Activated naive CD4-positive, alpha-beta T cell treated with anti-CD3 and anti-CD28 coated beads, Interleukin-2, amount 10 ng/mL, durations not matched to agents 7 days and 5 days (primary cell): ENCODE measurements around the gene C16orf86.
A peak's percentile ranks its signal among the peaks of the same experiment; 100 is the strongest.

Source experiments
- CTCF ChIA-PET: fragments of 350-600 bp; sonication (Branson Sonifier 250); formaldehyde crosslinking; loops from one replicate; lab custom pipeline; 2021; ENCODE audit warnings: antibody characterized with exemption; lab: Charles Lee
- DNase-seq: peaks from one replicate; pipeline ENCODE4 v3.0.0-alpha.2; 2020
- H3K27ac Mint-ChIP-seq: one replicate; pipeline ENCODE4 v1.8.0; 2021; ENCODE audit warnings: mild to moderate bottlenecking, moderate library complexity, mixed read lengths
- H3K27me3 Mint-ChIP-seq: one replicate; pipeline ENCODE4 v1.8.0; 2021; ENCODE audit warnings: mild to moderate bottlenecking, mixed read lengths
- H3K36me3 Mint-ChIP-seq: one replicate; pipeline ENCODE4 v1.8.0; 2021; ENCODE audit warnings: mixed read lengths
- H3K4me1 Mint-ChIP-seq: one replicate; pipeline ENCODE4 v1.8.0; 2021; ENCODE audit warnings: mixed read lengths
- H3K4me3 Mint-ChIP-seq: one replicate; pipeline ENCODE4 v1.8.0; 2021; ENCODE audit warnings: mild to moderate bottlenecking, moderate library complexity, mixed read lengths
- H3K9me3 Mint-ChIP-seq: one replicate; pipeline ENCODE4 v1.8.0; 2021; ENCODE audit warnings: mixed read lengths

The C16orf86 gene

GRCh38 chr16:67648764-67649407 lies 17.7 kb upstream of the C16orf86 start:
- CTCF ChIA-PET, result interaction anchor here (1.5 to 7.8 kb wide), 2 partner anchors 102 to 128 kb away, joined by 4 to 76 read pairs; no protein-coding TSS in a partner anchor
- no peak overlapping the region for H3K27ac Mint-ChIP-seq
- no peaks in the 10 kb centered on the region for H3K27me3 Mint-ChIP-seq
- DNase-seq, result no peak
- no peaks in the 10 kb centered on the region for H3K9me3 Mint-ChIP-seq
- H3K4me1 Mint-ChIP-seq, result peaks cover 28% of the 10 kb centered on the region
- H3K4me3 Mint-ChIP-seq, result no peak overlapping the region
- H3K36me3 Mint-ChIP-seq, result peaks cover 41% of the 10 kb centered on the region

GRCh38 chr16:67649494-67649931 lies 17.1 kb upstream of the C16orf86 start:
- Mint-ChIP-seq H3K4me3 (no peak overlapping the region), H3K36me3 (peaks cover 44% of the 10 kb centered on the region), H3K27ac (no peak overlapping the region), H3K27me3 (no peaks in the 10 kb centered on the region), H3K4me1 (peaks cover 22% of the 10 kb centered on the region), H3K9me3 (no peaks in the 10 kb centered on the region)
- DNase-seq, result no peak
- CTCF ChIA-PET, result interaction anchor here (1.5 kb wide), 1 partner anchor 102 kb away, joined by 4 read pairs; no protein-coding TSS in a partner anchor

- H3K27ac Mint-ChIP-seq, result no peak overlapping the region
- no peaks in the 10 kb centered on the region for H3K9me3 Mint-ChIP-seq
- peaks cover 21% of the 10 kb centered on the region for H3K4me1 Mint-ChIP-seq
- H3K36me3 Mint-ChIP-seq, result peaks cover 45% of the 10 kb centered on the region
- H3K27me3 Mint-ChIP-seq, result no peaks in the 10 kb centered on the region
- DNase-seq, result no peak
- CTCF ChIA-PET, result no interaction called here
- no peak overlapping the region for H3K4me3 Mint-ChIP-seq
Measured at GRCh38 chr16:67650023-67650422, 16.6 kb upstream of the C16orf86 start.

GRCh38 chr16:67651039-67651438 lies 15.6 kb upstream of the C16orf86 start:
- CTCF ChIA-PET, result no interaction called here
- Mint-ChIP-seq H3K4me3 (no peak overlapping the region), H3K4me1 (peaks cover 17% of the 10 kb centered on the region), H3K9me3 (no peaks in the 10 kb centered on the region), H3K27me3 (no peaks in the 10 kb centered on the region), H3K36me3 (peaks cover 49% of the 10 kb centered on the region), H3K27ac (no peak overlapping the region)
- no peak for DNase-seq

- DNase-seq, result no peak
- H3K4me1 Mint-ChIP-seq, result peaks cover 11% of the 10 kb centered on the region
- no peaks in the 10 kb centered on the region for H3K27me3 Mint-ChIP-seq
- no peak overlapping the region for H3K4me3 Mint-ChIP-seq
- H3K27ac Mint-ChIP-seq, result no peak overlapping the region
- H3K9me3 Mint-ChIP-seq, result no peaks in the 10 kb centered on the region
- peaks cover 46% of the 10 kb centered on the region for H3K36me3 Mint-ChIP-seq
- CTCF ChIA-PET, result interaction anchor here (1.0 to 1.5 kb wide), 2 partner anchors 16 to 105 kb away, joined by 3 to 5 read pairs; no protein-coding TSS in a partner anchor
Measured at GRCh38 chr16:67651847-67652246, 14.8 kb upstream of the C16orf86 start.

GRCh38 chr16:67652578-67653127 lies 14.0 kb upstream of the C16orf86 start:
- Mint-ChIP-seq H3K36me3 (peaks cover 45% of the 10 kb centered on the region), H3K4me3 (no peak overlapping the region), H3K27ac (no peak overlapping the region), H3K9me3 (no peaks in the 10 kb centered on the region), H3K4me1 (peaks cover 8% of the 10 kb centered on the region), H3K27me3 (no peaks in the 10 kb centered on the region)
- DNase-seq, result no peak
- CTCF ChIA-PET, result interaction anchor here (1.0 to 1.5 kb wide), 2 partner anchors 15 to 105 kb away, joined by 3 to 5 read pairs; no protein-coding TSS in a partner anchor

- Mint-ChIP-seq H3K4me3 (no peak overlapping the region), H3K27me3 (no peaks in the 10 kb centered on the region), H3K4me1 (peaks cover 13% of the 10 kb centered on the region), H3K36me3 (peaks cover 49% of the 10 kb centered on the region), H3K27ac (no peak overlapping the region), H3K9me3 (no peaks in the 10 kb centered on the region)
- CTCF ChIA-PET, result interaction anchor here (1.5 kb wide), 1 partner anchor 106 kb away, joined by 5 read pairs; no protein-coding TSS in a partner anchor
- no peak for DNase-seq
Measured at GRCh38 chr16:67653128-67653788, 13.4 kb upstream of the C16orf86 start.

GRCh38 chr16:67653789-67654402 lies 12.7 kb upstream of the C16orf86 start:
- peaks cover 20% of the 10 kb centered on the region for H3K4me1 Mint-ChIP-seq
- H3K36me3 Mint-ChIP-seq, result peaks cover 46% of the 10 kb centered on the region
- H3K9me3 Mint-ChIP-seq, result no peaks in the 10 kb centered on the region
- H3K27me3 Mint-ChIP-seq, result no peaks in the 10 kb centered on the region
- CTCF ChIA-PET, result no interaction called here
- DNase-seq, result no peak
- no peak overlapping the region for H3K4me3 Mint-ChIP-seq
- H3K27ac Mint-ChIP-seq, result no peak overlapping the region

- CTCF ChIA-PET, result no interaction called here
- Mint-ChIP-seq H3K36me3 (peaks cover 48% of the 10 kb centered on the region), H3K9me3 (no peaks in the 10 kb centered on the region), H3K4me1 (peaks cover 24% of the 10 kb centered on the region), H3K27ac (no peak overlapping the region), H3K27me3 (no peaks in the 10 kb centered on the region), H3K4me3 (no peak overlapping the region)
- no peak for DNase-seq
Measured at GRCh38 chr16:67654403-67654911, 12.2 kb upstream of the C16orf86 start.

- no peak overlapping the region for H3K4me3 Mint-ChIP-seq
- no peak for DNase-seq
- peaks cover 41% of the 10 kb centered on the region for H3K36me3 Mint-ChIP-seq
- peaks cover 21% of the 10 kb centered on the region for H3K4me1 Mint-ChIP-seq
- CTCF ChIA-PET, result interaction anchor here (1.3 kb wide), 1 partner anchor 10 kb away, joined by 5 read pairs; the partner anchor contains the start of gene CARMIL2
- no peaks in the 10 kb centered on the region for H3K27me3 Mint-ChIP-seq
- no peaks in the 10 kb centered on the region for H3K9me3 Mint-ChIP-seq
- H3K27ac Mint-ChIP-seq, result peak overlapping the region; percentile 24
Measured at GRCh38 chr16:67655363-67655762, 11.3 kb upstream of the C16orf86 start.

- no peak for DNase-seq
- H3K9me3 Mint-ChIP-seq, result no peaks in the 10 kb centered on the region
- peaks cover 26% of the 10 kb centered on the region for H3K4me1 Mint-ChIP-seq
- peaks cover 31% of the 10 kb centered on the region for H3K36me3 Mint-ChIP-seq
- CTCF ChIA-PET, result interaction anchor here (1.0 to 1.3 kb wide), 3 partner anchors 11 to 127 kb away, joined by 3 to 5 read pairs (median 3); partner anchors contain the start of gene CARMIL2
- H3K27me3 Mint-ChIP-seq, result no peaks in the 10 kb centered on the region
- no peak overlapping the region for H3K27ac Mint-ChIP-seq
- H3K4me3 Mint-ChIP-seq, result no peak overlapping the region
Measured at GRCh38 chr16:67656344-67657016, 10.1 kb upstream of the C16orf86 start.

GRCh38 chr16:67657017-67657608 lies 9.5 kb upstream of the C16orf86 start:
- H3K4me3 Mint-ChIP-seq, result no peak overlapping the region
- DNase-seq, result no peak
- no peaks in the 10 kb centered on the region for H3K9me3 Mint-ChIP-seq
- H3K36me3 Mint-ChIP-seq, result peaks cover 24% of the 10 kb centered on the region
- H3K4me1 Mint-ChIP-seq, result peaks cover 31% of the 10 kb centered on the region
- H3K27ac Mint-ChIP-seq, result no peak overlapping the region
- CTCF ChIA-PET, result interaction anchor here (1.1 to 4.9 kb wide), 5 partner anchors 13 to 137 kb away, joined by 3 to 33 read pairs (median 22); partner anchors contain the start of genes CARMIL2 and CTCF
- no peaks in the 10 kb centered on the region for H3K27me3 Mint-ChIP-seq
